NK-92 treated with Interleukin-12 subunit alpha and Interleukin-12 subunit beta, amount 100 ng/mL, for 24 hours (cell line): ENCODE measurements around the gene KCTD15.
"Not testable (repeated sequence)": the region's sequence is repeated elsewhere in the genome, so short reads cannot be mapped to it uniquely, and the experiment has no call there.

ENCODE experiments used
- DNase-seq: peaks from one replicate; lab custom pipeline; 2025; lab: John Stamatoyannopoulos, UW

KCTD15 gene

DNA sequence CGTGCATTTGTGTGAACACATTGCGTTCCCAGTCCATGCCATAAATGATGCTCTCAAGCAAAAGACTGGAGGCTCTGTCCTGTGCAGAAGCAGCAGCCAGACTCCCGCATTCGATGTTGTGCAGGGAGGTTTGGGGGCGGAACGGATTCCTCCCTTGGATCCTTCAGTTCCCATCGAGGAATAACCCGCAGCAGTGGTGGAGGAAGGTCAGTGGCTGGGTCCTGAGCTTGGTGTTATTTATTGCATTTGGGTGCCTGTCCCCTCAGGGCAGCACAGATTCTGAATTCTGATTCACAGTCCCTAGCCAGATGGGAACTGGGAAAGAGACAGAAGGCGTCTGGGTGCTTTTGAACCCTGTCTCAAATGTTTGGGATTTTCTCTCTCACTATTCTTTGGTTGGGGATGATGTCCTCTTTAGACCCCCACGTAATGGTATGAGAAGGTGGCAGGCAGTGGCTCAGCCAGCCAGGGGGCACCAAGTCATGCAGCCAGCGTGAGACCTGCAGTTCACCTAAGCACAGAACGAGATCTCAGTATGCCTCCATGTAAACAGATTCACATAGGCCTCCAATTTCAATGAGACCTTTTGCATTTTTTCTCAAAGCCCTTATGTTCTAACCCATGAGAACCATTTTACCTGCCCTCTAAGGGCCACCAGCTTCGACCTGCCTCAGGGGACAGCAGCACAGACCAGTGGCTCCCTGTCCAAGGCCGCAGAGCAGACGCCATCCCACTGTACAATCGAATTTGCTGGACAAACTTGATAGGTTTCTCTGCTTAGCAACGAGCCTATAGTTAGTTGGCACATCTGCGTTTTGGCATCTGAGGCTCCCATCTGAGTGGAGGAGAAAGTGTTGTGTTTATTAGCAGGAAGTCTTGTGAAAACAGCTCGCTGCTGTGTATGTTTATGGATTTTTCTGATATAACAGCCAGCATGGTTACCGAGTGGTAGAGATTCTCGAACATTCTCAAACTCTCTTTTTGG is 17.8 kb downstream of the KCTD15 start:
- no peak for DNase-seq

DNA sequence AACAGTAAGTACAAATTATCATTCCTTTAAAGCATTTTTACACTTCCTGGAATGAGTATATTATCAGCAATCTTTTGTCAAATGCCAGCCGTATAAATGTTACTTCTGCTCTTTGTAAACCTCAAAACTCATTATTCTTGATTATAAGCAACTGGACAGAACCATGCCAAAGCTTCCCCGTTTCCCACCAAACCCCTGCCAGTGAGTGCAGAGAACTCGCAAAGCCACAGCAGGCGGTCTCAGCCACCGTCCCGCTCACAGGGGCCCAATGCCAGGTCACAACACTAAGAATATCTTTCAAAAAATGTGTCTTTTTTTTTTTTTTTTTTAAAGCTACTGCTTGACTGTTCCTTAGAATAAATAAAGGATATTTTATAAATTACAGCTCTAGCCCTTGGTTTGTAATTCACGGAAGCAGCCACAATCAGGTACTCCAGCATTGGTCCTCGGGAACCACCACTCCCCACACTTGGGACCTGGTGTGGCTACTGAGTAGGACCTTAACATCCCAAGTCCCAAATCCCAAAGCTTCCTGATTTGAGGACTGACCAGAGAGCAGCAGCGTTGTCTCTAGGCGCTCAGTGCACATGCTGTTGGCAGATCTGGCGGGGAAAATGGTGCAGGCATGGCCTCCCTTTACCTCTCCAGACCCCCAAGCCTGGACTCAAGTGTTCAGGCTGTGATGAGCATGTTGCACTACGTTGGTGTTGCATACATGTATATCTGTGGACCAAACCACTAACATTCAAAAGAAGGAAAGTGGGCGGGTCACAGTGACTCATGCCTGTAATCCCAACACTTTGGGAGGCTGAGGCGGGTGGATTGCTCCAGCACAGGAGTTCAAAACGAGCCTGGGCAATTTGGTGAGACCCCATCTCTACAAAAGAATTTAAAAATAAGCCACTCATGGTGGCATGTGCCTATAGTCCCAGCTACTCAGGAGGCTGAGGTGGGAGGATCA is 19.0 kb downstream of the KCTD15 start:
- no peak for DNase-seq

DNA sequence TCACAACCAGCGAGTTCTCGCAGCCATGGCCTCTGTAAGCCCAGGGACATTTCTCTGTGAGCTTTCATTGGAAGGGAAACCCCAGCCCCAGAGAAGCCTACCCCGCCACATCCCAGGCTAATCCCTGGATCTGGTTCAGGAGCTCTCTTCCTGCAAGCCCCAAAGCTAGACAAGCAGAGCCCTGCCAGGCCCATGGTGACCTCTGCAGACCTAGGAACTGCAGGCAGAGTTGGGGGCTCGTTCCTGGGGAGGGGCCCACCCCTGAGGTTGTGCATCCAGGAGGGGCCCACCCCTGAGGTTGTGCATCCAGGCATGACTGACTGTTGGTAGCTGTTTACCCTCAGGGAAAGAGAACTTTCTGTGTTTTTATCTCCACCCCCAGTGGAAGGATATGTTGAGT is 21.7 kb downstream of the KCTD15 start:
- no peak for DNase-seq

DNA sequence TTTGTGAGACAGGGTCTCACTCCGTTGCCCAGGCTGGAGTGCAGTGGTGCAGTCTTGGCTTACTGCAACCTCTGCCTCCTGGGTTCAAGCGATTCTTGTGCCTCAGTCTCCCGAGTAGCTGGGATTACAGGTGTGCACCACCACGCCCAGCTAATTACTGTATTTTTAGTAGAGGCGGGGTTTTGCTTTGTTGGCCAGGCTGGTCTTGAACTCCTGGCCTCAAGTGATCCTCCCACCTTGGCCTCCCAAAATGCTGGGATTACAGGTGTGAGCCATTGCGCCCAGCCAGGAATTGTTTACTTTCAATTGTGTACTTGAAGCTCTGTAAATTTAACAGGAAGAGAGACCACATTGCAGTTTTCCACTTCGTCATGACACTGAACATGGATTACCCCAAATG is 22.4 kb downstream of the KCTD15 start:
- not testable (repeated sequence) for DNase-seq

DNA sequence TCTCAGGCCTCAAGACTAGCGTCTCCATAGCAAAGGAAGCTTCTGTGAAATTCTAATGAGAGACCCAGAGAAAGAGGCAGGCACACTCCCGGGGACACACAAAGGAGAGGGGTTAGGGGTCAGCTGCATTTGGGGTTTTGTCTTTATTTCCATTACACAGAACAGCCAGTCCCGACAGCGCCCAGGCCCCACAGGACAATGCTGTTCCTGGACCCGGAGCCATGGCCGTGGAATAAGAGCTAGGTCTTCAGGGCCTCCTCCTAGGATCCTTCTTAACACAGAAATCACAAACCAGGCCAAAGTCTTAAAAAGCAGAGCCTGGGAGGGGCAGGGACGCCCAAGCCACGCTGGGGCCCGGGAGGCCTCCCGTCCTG is 22.8 kb downstream of the KCTD15 start:
- no peak for DNase-seq

DNA sequence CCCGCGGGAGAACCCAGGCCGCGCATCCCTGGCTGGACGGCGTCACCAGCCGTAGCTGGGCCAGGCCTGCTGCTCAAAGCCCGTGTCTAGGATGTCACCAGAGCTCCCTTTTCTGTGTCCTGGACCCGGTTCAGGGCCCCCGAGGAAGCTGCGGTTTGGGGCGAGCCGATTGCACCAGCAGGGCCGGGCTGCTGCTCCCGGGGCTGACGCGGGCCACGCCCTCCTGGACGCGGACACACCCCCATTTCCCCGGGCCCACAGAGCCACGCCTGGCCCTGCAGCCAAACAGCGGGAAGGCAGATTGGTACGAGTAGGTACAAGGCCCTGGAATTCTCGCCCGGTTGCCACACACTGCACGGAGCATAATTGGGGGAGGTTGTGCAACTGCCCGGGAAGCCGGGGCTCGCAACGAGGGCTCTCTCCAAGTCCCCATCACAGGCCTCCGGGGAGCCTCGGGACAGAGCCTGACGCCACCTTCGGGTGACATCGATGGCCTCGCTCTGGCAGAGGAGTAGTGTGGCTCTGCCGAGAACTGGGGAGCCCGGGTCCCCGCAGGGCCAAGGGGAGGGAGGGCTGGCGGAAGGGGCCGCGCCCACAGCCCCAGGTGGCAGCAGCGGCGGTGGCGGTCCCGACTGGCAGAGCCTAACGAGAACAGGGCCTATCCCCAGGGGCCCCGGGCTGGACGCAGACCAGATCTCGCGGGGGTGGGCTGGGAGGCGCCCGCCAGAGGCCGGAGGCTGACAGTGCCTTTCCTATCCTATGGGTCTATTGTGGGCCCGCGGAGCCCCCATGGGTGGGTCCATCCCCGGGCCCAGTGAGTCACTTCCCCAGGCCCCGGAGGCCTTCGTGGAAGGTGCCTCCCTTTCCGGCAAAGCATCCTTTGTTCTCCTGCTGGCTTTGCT is 23.5 kb downstream of the KCTD15 start:
- no peak for DNase-seq

DNA sequence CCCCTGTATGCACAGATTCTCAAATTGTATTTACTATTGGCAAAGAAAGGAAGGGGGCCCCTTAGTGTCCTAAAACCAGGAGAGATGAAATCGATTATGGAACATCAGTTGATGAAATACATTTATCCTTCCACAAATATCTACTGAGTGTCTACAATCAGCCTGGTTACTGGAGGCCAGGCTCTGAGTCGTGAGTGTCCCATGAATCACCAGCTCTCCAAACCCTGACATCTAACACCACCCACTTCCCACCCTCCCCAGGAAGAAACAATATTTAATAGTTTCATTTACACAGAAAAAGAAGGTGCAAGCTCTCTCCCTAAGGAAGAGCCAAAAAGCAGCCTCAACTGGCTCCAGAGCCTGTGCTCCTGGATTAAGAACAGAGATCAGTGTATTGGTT is 25.2 kb downstream of the KCTD15 start:
- no peak for DNase-seq

DNA sequence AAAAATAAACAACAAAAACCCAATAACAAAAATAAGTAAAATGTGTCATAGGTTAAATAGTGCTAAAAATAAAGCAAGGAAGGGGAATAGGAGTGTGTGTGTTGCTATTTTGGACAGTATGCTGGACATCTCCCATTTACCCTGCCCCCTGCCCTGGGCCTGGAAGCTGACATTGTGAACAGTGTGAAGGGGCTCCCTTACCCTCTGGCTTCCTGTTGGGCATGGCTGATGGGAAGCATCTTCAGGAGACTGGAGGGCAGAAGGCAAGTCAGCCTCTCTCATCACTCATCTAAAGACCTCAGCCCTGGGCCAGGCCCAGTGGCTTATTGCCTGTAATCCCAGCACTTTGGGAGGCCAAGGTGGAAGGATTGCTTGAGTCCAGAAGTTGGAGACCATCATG is 26.7 kb downstream of the KCTD15 start:
- DNase-seq, result no peak

DNA sequence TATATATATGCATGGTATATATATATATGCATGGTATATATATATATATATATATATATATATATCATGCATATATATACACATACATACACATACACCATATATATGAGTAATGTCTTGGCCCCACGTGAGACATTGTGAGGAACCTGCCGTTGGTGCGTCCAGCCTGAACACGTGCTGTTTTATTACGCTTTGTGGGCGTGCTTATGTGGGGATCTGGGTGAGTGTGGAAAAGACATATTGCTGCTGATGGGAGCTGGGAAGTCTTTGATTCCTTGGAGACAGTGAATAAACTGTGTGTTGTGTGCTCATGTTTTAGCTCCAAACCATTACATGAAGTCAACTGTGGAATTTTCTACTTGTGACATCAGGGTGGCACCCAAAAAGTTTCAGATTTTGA is 28.9 kb downstream of the KCTD15 start:
- no peak for DNase-seq

DNA sequence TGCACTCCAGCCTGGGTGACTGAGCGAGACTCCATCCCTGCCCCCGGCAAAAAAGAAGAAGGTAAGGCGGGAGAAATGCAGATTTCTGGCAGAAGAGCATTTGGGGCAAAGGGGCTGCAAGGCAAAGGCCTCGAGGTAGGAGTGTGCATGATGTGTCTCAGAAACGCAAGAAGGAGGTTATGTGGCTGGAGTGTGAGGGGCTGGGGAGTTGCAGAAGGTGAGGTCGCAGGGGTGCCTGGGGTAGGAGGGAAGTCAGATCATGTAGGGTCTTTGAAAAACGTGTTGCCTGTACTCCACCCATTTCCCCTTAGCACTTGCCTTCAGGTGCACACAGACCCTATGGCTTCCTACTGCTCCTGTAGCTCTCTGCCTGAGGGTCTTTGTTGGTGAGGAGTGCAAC is 29.9 kb downstream of the KCTD15 start:
- DNase-seq, result no peak

DNA sequence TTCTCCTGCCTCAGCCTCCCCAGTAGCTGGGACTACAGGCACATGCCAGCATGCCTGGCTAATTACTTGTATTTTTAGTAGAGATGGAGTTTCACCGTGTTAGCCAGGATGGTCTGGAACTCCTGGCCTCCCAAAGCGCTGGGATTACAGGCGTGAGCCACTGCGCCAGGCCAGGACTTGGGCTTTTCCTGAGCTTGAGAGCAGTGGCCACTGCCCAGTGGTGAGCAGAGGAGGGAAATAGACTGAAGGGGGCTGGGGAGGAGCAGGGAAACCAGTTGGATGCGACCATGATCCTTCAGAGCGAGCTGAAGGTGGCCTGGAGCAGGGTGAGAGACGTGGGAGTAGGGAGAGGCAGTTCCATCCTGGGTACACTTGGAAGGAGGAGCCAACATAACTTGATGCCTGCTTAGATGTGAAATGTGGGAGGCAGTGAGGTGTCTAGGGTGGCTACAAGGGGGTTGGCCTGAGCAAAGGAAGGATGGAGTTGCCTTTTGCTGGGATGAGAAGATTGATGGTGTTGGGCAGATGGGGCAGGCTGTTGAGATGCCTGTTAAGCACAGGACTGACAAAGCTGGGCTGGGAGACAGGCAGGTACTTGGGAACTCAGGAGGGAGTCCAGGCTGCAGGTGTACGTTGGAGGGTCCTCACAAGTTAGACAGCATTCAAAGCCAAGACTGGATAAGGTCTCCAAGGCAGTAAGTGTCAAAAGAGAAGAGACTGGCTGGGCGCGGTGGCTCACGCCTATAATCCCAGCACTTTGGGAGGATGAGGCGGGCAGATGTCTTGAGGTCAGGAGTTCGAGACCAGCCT is 31.8 kb downstream of the KCTD15 start:
- DNase-seq, result no peak

DNA sequence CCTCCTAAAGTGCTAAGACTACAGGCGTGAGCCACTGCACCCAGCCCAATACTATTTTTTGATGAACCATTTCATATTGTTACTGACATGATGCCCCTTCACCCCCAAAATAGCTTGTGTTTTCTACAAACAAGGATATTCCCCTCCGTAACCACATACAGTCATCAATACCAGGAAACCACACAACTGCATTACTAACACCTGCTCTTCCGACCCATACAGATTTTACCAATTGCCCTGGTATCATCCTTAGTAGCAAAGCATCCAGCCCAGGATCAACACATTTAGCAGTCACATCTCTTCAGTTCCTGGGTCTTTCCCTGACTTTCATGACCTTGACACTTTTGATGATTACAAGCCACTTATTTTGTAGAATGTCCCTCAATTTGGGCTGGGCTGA is 33.6 kb downstream of the KCTD15 start:
- DNase-seq, result no peak

DNA sequence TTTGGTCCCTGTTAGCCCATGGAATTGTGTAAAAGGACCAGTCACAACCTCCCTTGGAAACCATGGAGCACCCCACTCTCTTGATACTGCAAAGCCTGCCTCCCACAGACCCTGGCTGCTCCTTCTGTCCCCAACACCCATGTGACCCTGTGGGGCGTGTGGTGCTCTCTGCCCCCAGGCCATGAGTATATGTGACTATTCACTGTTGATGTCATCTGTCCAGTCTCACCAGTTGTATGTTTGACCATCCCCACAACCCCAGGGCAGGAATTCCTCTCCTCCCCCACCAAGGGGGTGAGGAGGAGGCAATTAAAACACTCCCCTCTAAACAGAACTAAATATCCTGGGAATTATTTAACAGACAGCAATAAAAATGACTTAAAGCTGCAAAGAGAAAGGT is 35.2 kb downstream of the KCTD15 start:
- no peak for DNase-seq

DNA sequence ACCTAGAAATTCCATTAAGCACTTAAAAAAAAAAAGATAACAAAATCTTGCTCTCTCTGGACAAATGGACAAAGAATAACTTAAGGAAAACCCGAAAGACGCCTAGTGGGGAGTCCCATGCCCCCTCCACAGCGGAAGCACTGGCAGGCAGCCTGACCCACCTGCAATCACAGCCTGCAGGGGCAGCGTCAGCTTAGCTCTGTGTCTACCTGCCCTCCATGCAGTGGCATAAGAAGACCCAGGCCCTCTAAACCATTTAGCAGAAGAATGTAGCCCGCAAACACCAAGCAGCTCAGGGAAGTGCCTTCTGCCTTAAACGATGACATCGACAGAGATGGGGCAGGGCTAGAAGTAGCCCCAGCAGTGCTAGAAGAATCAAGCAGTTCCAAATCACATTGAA is 36.0 kb downstream of the KCTD15 start:
- no peak for DNase-seq

DNA sequence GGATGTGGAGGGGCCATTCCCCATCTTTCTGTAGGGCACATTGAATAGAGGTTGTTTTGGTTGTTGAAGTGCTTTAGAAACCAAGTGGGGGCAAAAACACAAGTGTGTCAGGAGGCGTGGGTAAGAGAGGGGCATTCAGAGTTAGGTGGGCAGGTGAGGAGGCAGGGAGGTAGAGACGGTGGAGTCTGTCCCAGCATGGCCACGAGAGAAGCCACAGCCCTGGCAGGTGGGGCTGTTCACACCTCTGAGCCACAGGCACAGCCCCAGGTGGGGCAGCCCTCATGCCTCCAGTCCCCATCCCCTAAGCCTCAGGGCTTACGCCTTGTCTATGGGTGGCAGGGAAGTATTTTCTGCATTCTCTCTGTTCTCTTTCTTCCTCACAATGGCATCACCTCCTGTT is 43.7 kb downstream of the KCTD15 start:
- DNase-seq, result no peak

DNA sequence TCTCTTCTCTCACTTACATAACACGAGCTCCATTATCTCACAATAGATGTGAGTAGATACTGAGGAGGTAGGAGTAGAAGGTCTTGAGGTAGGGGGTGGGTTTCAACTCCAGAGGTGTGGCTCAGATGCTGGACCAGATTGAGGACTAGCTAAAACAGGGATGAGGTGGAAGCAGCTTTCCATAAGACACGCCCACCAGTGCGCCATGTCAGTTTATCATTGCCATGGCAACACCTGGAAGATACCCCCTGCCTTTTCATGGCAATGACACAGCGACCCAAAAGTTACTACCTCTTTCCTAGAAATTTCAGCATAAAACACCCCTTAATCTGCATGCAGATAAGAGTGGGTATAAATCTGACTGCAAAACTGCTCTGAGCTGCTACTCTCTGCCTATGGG is 44.1 kb downstream of the KCTD15 start:
- no peak for DNase-seq

DNA sequence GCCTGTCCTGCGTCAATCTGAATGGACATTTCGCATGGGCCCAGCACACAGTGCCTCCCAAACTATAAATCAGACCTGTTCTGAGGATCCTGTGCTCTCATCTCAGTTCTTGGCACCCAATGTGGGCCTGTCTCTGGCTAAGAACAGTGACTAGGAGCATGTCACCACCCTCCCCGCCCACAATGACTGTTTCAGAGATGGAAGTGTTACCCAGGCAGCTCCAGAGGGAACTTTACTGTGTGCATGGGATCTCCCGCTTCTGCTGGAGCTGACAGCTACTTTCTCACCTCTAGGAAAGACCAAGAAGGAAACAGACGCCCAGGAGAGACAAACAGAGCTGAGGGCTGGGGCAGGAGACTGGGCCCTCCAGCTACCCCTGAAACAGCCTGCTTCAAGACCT is 45.0 kb downstream of the KCTD15 start:
- DNase-seq, result no peak

DNA sequence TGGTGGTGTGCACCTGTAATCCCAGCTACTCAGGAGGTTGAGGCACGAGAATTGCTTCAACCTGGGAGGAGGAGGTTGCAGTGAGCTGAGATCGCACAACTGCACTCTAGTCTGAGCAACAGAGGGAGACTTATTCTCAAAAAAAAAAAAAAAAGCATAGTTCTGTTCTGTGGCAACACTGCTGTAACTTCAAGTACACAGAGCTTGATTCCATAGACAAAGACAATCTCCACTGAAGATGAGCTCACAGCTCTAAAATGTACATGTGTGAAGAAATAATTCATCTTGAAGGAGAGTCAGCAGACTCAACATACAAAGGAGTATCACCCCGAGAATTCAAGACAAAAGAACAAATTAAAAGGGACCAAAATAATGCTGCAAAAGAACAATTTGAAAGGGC is 47.8 kb downstream of the KCTD15 start:
- no peak for DNase-seq

DNA sequence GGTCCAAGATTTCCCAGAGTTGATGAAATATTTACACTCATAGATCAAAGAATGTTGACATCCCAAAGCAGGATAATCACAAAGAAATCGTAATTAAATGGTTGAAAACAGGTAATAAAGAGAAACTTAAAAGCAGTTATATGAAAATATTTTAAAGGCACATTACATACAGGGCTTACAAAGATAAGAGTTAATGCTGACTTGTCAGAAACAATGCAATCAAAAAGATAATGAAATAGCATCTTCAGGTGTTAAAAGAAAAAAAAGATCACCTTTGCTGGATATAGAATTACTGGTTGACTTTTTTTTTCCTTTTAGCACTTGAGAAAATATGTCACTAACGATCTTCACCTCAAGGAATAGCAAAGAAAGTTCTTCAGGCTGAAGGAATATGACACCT is 48.8 kb downstream of the KCTD15 start:
- no peak for DNase-seq

DNA sequence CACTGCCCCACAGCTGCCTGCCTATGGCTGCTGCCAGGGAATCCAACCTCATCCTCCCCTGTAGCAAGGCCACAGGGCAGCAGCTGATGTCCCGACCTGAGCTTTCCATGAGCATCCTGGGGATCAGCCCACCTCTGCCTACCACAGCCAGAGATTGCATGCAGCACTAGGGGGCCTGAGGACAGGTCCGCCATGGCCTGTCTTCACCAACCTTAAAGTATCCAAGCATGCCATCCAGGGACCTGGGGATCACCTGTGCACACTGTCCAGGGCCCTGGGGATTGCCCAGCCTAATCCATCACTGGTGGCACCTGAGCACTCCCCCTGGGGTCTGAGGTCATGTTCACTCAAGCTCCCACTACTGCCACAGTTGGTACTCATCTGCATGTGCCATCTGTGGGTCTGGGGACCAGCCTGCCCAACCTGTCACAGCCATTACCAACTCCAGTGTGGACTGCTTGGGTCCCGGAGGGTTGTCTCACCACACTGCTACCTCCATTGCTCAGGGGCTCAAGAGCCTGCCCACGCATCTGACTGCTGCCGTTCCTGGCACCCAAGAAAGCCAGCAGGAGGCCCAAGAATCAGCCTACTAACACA is 53.0 kb downstream of the KCTD15 start:
- DNase-seq, result no peak

DNA sequence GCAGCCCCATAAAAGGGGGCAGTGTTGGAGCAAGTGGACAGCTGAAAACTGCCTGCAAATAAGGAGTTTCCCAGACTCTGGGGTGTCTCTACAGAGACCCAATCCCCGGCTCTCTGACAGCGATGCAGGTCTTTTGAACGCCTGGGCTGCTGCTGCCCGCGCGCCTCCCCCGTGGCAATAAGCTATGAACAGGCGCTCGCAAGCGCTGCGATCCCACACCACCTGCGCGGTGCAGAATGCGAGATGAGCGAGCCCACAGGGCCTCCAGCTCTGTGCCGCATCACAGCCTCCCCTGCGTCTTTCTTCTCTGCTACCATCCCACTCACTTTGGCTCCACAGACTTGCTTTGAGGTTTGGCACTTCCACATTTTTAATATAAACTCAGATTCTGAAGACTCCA is 62.3 kb downstream of the KCTD15 start:
- no peak for DNase-seq
